ENCODE data around the gene ABCB8.
"Not testable (repeated sequence)": the region's sequence is repeated elsewhere in the genome, so short reads cannot be mapped to it uniquely, and the experiment has no call there.

Gene ABCB8

GRCh38 chr7:150998341-150998740 is 29.9 kb upstream of the ABCB8 start:
- DNase-seq (ENCODE audit: low read depth), result no peak

GRCh38 chr7:150999001-150999400 is 29.2 kb upstream of the ABCB8 start:
- no peak for DNase-seq (ENCODE audit: low read depth)

- no peak for DNase-seq (ENCODE audit: low read depth)
These were observed 28.6 kb upstream of the ABCB8 start for GRCh38 chr7:150999497-151000230.

GRCh38 chr7:151000897-151001495 is 27.3 kb upstream of the ABCB8 start:
- no peak for DNase-seq (ENCODE audit: low read depth)

- DNase-seq (ENCODE audit: low read depth), result no peak
These were observed 26.7 kb upstream of the ABCB8 start for GRCh38 chr7:151001546-151001945.

- no peak for DNase-seq (ENCODE audit: low read depth)
These were observed 24.7 kb upstream of the ABCB8 start for GRCh38 chr7:151003572-151003971.

GRCh38 chr7:151005566-151005965 is 22.7 kb upstream of the ABCB8 start:
- no peak for DNase-seq (ENCODE audit: low read depth)

- DNase-seq (ENCODE audit: low read depth), result no peak
These were observed 21.5 kb upstream of the ABCB8 start for GRCh38 chr7:151006590-151007300.

GRCh38 chr7:151007469-151007898 is 20.8 kb upstream of the ABCB8 start:
- no peak for DNase-seq (ENCODE audit: low read depth)

- DNase-seq (ENCODE audit: low read depth), result no peak
These were observed 20.1 kb upstream of the ABCB8 start for GRCh38 chr7:151008143-151008510.

- peak; percentile 68 for DNase-seq (ENCODE audit: low read depth)
These were observed 19.5 kb upstream of the ABCB8 start for GRCh38 chr7:151008511-151009323.

- DNase-seq (ENCODE audit: low read depth), result no peak
These were observed 18.8 kb upstream of the ABCB8 start for GRCh38 chr7:151009327-151010036.

GRCh38 chr7:151010037-151010306 is 18.3 kb upstream of the ABCB8 start:
- DNase-seq (ENCODE audit: low read depth), result no peak

- no peak for DNase-seq (ENCODE audit: low read depth)
These were observed 17.7 kb upstream of the ABCB8 start for GRCh38 chr7:151010307-151011096.

- DNase-seq (ENCODE audit: low read depth), result no peak
These were observed 17.2 kb upstream of the ABCB8 start for GRCh38 chr7:151011097-151011409.

- not testable (repeated sequence) for DNase-seq (ENCODE audit: low read depth)
These were observed 16.6 kb upstream of the ABCB8 start for GRCh38 chr7:151011616-151012015.

- no peak for DNase-seq (ENCODE audit: low read depth)
These were observed 16.1 kb upstream of the ABCB8 start for GRCh38 chr7:151012031-151012692.

- DNase-seq (ENCODE audit: low read depth), result no peak
These were observed 15.3 kb upstream of the ABCB8 start for GRCh38 chr7:151012911-151013347.

GRCh38 chr7:151013356-151013732 is 14.9 kb upstream of the ABCB8 start:
- DNase-seq (ENCODE audit: low read depth), result no peak

- DNase-seq (ENCODE audit: low read depth), result peak; percentile 74
These were observed 14.3 kb upstream of the ABCB8 start for GRCh38 chr7:151013733-151014497.
